Activated B cell treated with CpG ODN at 0.5 μM for 24 hours (primary cell): ENCODE data around the gene IPO9. TPM values are rescaled to one million over a fixed set of nuclear protein-coding genes. Genes with fewer than 3 reads are reported as not detected.

Source experiments
- ATAC-seq: fragments of 200-7000 bp; cut with Tn5 transposase; one replicate; pipeline ENCODE4 v1.10.0; 2021; ENCODE audit warnings: low read depth, mild to moderate bottlenecking, moderate library complexity
- CTCF ChIA-PET: fragments of 350-600 bp; sonication (Branson Sonifier 250); formaldehyde crosslinking; loops from one replicate; lab custom pipeline; 2021; ENCODE audit warnings: antibody characterized with exemption; lab: Charles Lee
- POLR2A ChIA-PET: fragments of 350-600 bp; sonication (Branson Sonifier 250); formaldehyde crosslinking; loops from one replicate; lab custom pipeline; 2021; ENCODE audit warnings: antibody characterized with exemption; lab: Charles Lee
- DNase-seq: peaks from one replicate; pipeline ENCODE4 v3.0.0; 2022
- H3K27ac Mint-ChIP-seq: one replicate; pipeline ENCODE4 v1.8.0; 2020; ENCODE audit warnings: mixed read lengths
- H3K27me3 Mint-ChIP-seq: one replicate; pipeline ENCODE4 v1.8.0; 2021; ENCODE audit warnings: mixed read lengths
- H3K36me3 Mint-ChIP-seq: one replicate; pipeline ENCODE4 v1.8.0; 2021; ENCODE audit warnings: low read depth, mixed read lengths
- H3K4me1 Mint-ChIP-seq: one replicate; pipeline ENCODE4 v1.8.0; 2021; ENCODE audit warnings: mixed read lengths
- H3K4me3 Mint-ChIP-seq: one replicate; pipeline ENCODE4 v1.8.0; 2020; ENCODE audit warnings: mild to moderate bottlenecking, mixed read lengths
- H3K9me3 Mint-ChIP-seq: one replicate; pipeline ENCODE4 v1.8.0; 2020; ENCODE audit warnings: mixed read lengths
- intact Hi-C: fragments of 100-400 bp; cut with micrococcal nuclease; formaldehyde crosslinking; loops from one replicate; pipeline ENCODE4 v1.15.1; 2024
- total RNA-seq: library from RNA; stranded (reverse); gene quantifications from 2 replicates; pipeline ENCODE4 v1.2.3, GENCODE V29; 2022
- TF ChIP-seq, protein P1 (sequence below): fragments of 200-600 bp; IDR thresholded peaks from one replicate; pipeline ENCODE4 v1.8.0; 2022; ENCODE audit warnings: antibody characterized with exemption, mild to moderate bottlenecking

The IPO9 gene
- total RNA-seq, 1 donor from 2014 or later, result 48.2 TPM

DNA sequence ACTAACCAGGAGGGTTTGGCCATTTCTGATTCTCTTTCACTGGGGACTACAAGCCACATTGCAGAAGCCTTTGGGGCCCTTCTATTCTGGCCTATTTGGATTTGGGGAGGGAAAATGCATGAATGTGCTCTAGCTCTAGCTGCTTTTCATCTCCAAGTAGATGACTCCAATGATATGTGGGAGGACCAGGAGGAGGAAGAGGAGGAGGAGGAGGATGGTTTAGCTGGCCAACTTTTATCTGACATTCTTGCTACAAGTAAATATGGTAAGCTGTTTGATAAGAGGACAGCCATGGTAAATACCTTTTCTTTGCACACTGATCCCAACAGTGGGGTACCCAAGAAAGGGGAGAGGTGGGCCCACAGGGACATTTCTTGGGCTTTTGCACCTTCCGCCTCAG is 45.7 kb downstream of the IPO9 start:
- Mint-ChIP-seq H3K27me3 (no peaks in the 10 kb centered on the region), H3K4me1 (no peaks in the 10 kb centered on the region), H3K27ac (no peak overlapping the region), H3K36me3 (peaks cover 67% of the 10 kb centered on the region), H3K4me3 (no peak overlapping the region), H3K9me3 (no peaks in the 10 kb centered on the region)
- no peak for DNase-seq
- intact Hi-C loops, result no loop called here
- ATAC-seq, result no peak
- ChIA-PET POLR2A (interaction anchor here (0.5 kb wide), 1 partner anchor 36 kb away, joined by 4 read pairs; no protein-coding TSS in a partner anchor), CTCF (interaction anchor here (1.2 to 1.4 kb wide), 2 partner anchors 8 to 21 kb away, joined by 3 to 6 read pairs; no protein-coding TSS in a partner anchor)
- TF ChIP-seq, protein P1, sequence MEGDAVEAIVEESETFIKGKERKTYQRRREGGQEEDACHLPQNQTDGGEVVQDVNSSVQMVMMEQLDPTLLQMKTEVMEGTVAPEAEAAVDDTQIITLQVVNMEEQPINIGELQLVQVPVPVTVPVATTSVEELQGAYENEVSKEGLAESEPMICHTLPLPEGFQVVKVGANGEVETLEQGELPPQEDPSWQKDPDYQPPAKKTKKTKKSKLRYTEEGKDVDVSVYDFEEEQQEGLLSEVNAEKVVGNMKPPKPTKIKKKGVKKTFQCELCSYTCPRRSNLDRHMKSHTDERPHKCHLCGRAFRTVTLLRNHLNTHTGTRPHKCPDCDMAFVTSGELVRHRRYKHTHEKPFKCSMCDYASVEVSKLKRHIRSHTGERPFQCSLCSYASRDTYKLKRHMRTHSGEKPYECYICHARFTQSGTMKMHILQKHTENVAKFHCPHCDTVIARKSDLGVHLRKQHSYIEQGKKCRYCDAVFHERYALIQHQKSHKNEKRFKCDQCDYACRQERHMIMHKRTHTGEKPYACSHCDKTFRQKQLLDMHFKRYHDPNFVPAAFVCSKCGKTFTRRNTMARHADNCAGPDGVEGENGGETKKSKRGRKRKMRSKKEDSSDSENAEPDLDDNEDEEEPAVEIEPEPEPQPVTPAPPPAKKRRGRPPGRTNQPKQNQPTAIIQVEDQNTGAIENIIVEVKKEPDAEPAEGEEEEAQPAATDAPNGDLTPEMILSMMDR, result no peak

DNA sequence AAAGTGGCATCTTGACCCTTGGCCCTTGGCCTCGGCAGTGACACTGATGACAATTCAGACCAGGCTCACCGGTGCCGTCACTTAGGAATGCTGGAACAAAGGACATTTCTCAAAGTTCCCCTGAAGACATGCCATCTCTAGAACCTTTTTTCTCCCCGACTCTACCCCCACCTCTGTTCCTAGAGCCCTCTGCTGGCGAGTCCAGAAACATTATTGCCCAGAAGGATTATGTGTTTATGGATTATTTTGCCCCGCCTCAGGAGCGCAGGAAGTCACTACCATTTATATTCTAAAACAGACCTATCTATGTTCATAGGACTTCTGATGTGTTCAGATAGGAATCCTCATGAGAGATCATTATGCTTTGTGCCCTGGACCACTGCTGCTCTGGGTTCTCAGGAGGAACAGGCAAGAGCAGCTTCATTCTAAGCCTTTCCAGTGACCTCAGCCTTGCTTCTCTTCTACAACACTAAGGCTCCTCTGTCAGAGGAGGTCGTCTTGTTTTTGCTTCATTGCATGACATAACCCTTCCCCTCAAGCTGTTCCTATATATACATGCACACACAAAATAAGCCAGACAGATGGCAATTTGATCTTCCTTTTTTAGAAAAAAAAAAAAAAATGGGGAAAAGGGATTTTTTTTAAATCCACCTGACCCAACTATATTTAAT is 47.3 kb downstream of the IPO9 start:
- intact Hi-C loops, result no loop called here
- TF ChIP-seq, protein P1, result no peak
- Mint-ChIP-seq H3K27ac (no peak overlapping the region), H3K27me3 (no peaks in the 10 kb centered on the region), H3K9me3 (no peaks in the 10 kb centered on the region), H3K4me3 (no peak overlapping the region), H3K36me3 (peaks cover 52% of the 10 kb centered on the region), H3K4me1 (no peaks in the 10 kb centered on the region)
- ATAC-seq (no peak), DNase-seq (no peak)
- ChIA-PET CTCF (no interaction called here), POLR2A (interaction anchor here (0.6 to 0.7 kb wide), 2 partner anchors 22 to 93 kb away, joined by 3 to 4 read pairs; no protein-coding TSS in a partner anchor)

DNA sequence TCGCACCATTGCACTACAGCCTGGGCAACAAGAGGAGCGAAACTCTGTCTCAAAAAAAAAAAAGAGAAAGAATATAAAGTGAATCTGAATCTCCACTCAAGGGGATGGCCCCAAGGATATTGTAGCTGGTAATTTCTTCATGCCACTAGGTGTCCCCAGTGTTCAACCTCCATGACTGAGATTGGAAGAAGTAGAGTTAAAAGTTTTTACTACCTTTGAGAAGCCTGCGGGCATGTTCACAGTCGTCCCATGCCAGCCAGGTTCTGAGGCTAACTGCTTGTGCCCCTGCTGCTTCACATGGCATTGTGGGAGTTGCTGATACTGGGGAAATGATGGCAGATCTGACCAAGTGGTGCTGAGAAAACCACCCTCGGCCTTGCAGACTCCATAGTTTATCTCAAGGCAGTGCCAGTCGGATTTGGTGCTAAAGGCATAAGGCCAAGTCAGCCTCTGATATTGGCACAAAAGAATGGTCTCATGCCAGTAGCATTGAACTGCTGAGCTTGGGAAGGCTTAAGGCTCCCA is 49.0 kb downstream of the IPO9 start:
- ATAC-seq, result no peak
- TF ChIP-seq, protein P1, result no peak
- CTCF ChIA-PET, result interaction anchor here (0.6 to 1.4 kb wide), 10 partner anchors 8 to 258 kb away, joined by 3 to 14 read pairs (median 3); partner anchors contain the start of gene SHISA4

DNA sequence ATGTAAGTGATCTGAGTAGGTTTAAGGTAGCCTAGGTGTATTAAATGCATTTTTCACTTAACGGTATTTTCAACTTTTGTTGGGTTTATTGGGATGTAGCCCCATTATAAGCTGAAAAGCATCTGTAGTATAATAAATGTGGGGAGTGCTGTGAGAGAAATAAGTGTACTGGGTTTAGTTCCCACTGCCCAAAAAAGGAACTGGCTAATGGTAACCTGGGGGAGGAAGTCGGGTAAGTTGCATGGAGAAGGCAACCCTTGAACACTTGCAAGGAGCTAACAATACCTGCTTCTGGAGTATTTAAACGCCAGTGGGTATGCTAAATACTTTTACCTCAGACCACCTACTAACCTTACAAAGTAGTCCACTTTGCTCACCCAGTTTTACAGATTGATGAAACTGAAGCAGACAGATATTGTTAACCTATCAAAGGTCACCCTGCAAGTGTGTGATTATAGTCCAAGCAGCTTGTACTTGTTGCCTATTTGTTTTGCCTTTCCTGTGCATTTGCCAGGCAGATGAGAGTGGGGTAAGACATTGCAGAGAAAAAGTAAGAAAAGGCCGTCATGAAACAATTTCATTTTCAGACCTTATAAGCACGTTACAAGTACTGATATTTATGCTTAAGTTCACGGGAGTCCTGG is 52.1 kb downstream of the IPO9 start:
- peaks cover 28% of the 10 kb centered on the region for H3K4me1 Mint-ChIP-seq
- intact Hi-C loops, result loop anchor here (5.0 kb wide), 3 partner anchors 54 to 606 kb away; partner anchors contain the start of genes IPO9 and TIMM17A
- no peaks in the 10 kb centered on the region for H3K9me3 Mint-ChIP-seq
- H3K4me3 Mint-ChIP-seq, result no peak overlapping the region
- no peak for ATAC-seq
- no peak for DNase-seq
- ChIA-PET CTCF (interaction anchor here (4.6 kb wide), 1 partner anchor 15 kb away, joined by 20 read pairs; no protein-coding TSS in a partner anchor), POLR2A (no interaction called here)
- H3K27me3 Mint-ChIP-seq, result no peaks in the 10 kb centered on the region
- H3K36me3 Mint-ChIP-seq, result peaks cover 9% of the 10 kb centered on the region
- TF ChIP-seq, protein P1, result no peak
- no peak overlapping the region for H3K27ac Mint-ChIP-seq

More for the DNA sequence above, 49.0 kb downstream of the IPO9 start:
- H3K27me3 Mint-ChIP-seq, result no peaks in the 10 kb centered on the region
- intact Hi-C loops, result loop anchor here (1.0 kb wide), 2 partner anchors 94 to 257 kb away; no protein-coding TSS in a partner anchor
- no peak for DNase-seq
- no peak overlapping the region for H3K4me3 Mint-ChIP-seq
- POLR2A ChIA-PET, result no interaction called here
- H3K9me3 Mint-ChIP-seq, result no peaks in the 10 kb centered on the region
- no peak overlapping the region for H3K27ac Mint-ChIP-seq
- H3K4me1 Mint-ChIP-seq, result peaks cover 11% of the 10 kb centered on the region
- H3K36me3 Mint-ChIP-seq, result peaks cover 35% of the 10 kb centered on the region
